AG09309 (cell line): ENCODE data around the gene ZC3H18.

Experiments
- DNase-seq: peaks from one replicate; pipeline ENCODE4 v3.0.0-alpha.2; 2010; ENCODE audit warnings: low read depth
- H3K4me3 ChIP-seq: 2 replicates; pipeline ENCODE4 v1.5.1; 2011; ENCODE audit warnings: mild to moderate bottlenecking, low read depth, low read length, moderate library complexity; ENCODE audit not compliant: control insufficient read depth
- CTCF ChIP-seq: IDR thresholded peaks from 2 replicates; pipeline ENCODE4 v1.5.1; 2011; ENCODE audit warnings: mild to moderate bottlenecking, low read depth, low read length, inconsistent platforms; ENCODE audit not compliant: insufficient read depth, control insufficient read depth; ENCODE audit errors: missing control alignments

ZC3H18 gene

GRCh38 chr16:88610080-88610479 is 39.9 kb downstream of the ZC3H18 start:
- peak; percentile 18 for TF ChIP-seq CTCF
- DNase-seq, result no peak
- H3K4me3 ChIP-seq, result no peak overlapping the region

GRCh38 chr16:88610909-88611812 is 41.0 kb downstream of the ZC3H18 start:
- no peak overlapping the region for H3K4me3 ChIP-seq
- TF ChIP-seq CTCF, result no peak
- DNase-seq, result no peak

- no peak for DNase-seq
- TF ChIP-seq CTCF, result no peak
- H3K4me3 ChIP-seq, result no peak overlapping the region
These were observed 43.1 kb downstream of the ZC3H18 start for GRCh38 chr16:88613293-88613692.

GRCh38 chr16:88613911-88614817 is 44.0 kb downstream of the ZC3H18 start:
- no peak for DNase-seq
- no peak for TF ChIP-seq CTCF
- no peak overlapping the region for H3K4me3 ChIP-seq

- DNase-seq, result no peak
- no peak for TF ChIP-seq CTCF
- H3K4me3 ChIP-seq, result no peak overlapping the region
These were observed 44.8 kb downstream of the ZC3H18 start for GRCh38 chr16:88614818-88615580.

- DNase-seq, result no peak
- H3K4me3 ChIP-seq, result no peak overlapping the region
- TF ChIP-seq CTCF, result no peak
These were observed 46.1 kb downstream of the ZC3H18 start for GRCh38 chr16:88616320-88616719.
